Midbrain (tissue), 1 donor: ENCODE data around the gene SRP68.
"Not testable (repeated sequence)": the region's sequence is repeated elsewhere in the genome, so short reads cannot be mapped to it uniquely, and the experiment has no call there.

Experiments
- DNase-seq: peaks from one replicate; lab custom pipeline; 2025; lab: John Stamatoyannopoulos, UW

SRP68 gene

DNA sequence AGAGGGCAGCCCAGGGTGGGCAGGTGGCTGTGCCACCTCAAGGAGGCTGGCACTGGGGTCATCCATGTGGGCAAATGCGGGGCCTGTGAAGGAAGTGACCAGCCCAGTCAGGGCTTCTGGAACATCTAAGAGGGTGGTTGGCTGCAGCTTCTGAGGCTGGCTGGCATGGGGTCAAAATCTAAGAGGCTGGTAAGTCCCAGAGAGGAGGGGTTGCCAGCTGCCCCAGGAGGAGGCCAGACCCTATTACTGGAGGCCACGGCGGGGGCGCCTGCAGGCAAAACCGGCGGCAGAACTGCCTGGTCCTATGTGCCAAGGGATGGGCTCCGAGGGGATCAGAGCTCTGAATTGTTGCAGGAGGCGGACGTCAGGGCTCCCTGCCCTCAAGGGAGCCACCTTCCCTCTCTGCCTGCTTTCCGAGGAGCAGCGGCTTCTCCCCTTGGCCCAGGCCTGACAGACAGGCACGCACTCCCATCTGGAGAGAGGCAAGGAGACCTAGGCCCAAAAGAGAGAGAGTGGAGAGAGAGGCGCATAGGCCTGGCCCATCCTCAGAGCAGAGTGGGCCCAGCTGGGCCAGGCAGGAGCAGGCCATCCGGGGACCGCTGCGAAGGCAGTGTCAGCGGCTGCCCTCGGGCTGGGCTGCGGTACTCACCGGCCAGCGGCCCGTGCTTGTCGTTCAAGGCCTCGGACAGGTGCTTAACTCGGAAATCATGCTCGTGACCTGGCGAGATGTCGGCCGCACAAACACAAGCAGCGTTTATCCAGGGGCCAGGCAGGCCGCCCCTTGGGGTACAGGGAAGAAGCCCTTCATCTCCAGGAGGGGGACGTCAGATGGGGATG, 17.6 kb upstream of the SRP68 start:
- DNase-seq = no peak

DNA sequence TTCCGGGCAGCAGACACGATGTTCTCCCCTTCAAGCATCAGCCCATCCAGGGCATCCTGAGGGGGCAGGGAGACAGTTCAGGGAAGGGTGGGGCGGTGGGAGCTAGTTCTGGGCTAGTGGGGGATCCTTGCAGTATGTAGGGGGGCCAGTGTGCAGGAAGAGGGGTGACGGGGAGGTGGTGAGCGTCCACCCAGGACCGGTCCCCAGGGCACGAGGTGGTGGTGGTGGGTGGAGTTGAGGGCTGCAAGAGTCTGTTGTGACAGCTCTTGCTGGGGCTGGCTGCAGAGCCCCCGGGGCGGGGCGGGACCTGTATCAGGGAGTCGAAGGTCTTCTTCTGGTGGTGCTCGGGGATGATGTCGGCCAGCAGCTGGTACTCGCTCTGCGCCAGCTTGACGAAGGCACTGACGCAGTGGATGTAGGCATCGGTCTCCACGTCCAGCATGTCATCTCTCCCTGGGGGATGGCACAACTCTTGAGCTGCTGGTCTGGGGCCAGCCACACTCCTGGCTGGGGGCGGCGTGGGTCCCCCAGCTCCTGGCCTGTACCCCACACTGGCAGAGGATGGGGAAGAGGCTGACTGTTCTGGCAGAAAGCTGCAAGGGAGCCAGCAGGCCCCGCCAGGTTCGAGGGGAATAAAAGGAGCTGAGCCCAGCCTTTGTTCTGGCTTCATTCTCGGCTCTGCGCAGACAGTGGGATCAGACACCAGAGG, 16.7 kb upstream of the SRP68 start:
- DNase-seq = no peak

DNA sequence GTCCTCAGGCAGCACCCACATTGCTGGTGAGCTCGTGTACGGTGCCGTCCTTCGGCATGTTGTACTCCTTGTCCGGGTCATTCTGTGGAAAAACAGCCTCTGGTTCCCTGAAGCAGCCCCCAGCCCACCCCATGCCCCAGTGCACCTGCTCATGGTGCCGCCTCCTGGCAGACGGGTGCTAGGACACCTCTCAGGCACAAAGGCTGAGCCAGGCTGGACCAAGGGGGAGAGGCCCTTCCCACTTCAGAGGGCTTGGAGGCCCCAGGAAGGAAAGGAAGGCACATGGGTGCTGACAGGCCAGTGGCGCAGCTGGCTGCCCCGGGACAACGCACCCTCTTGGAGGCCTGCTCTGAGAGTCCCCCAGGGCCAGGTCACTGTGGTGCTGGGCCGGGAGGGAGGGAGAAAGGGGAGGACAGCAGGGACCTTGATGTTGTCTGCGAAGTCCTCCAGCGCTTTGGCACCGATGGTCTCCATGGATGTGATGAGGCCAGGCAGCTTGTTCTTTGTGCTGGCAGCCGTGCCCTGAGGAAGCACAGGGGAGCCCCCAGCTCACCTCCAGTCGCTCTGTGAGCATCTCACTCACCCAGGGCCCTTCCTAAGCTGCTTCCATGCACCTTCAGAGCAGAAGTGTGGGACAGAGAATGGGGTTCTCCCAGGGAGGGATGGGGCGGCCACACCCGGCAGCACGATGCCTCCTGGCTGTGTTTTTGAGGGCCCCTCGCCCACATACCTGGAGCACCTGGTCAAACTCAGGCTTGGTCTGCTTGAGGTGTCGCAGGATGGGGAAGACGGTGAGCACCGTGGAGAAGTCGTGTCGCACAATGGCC, 15.9 kb upstream of the SRP68 start:
- DNase-seq = no peak

DNA sequence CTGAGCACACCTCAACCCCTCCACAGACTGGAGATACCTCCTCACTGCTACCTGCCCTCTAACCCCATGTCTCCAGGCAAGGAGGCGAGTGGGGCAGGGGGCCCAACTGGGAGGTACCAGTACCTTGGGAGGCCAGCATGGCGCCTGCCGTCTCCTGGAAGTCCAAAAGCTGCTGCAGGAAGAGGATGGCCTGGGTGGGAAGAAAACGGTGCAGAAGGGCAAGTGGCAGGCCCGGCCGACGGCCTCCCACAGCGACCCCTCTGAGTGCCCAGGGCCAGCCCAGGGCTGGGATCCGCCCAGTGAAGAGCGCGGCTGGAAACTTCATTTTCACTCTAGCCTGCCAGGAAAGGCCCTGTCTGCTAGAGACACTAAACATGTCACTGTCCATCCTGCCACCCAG, 15.2 kb upstream of the SRP68 start:
- DNase-seq = no peak

DNA sequence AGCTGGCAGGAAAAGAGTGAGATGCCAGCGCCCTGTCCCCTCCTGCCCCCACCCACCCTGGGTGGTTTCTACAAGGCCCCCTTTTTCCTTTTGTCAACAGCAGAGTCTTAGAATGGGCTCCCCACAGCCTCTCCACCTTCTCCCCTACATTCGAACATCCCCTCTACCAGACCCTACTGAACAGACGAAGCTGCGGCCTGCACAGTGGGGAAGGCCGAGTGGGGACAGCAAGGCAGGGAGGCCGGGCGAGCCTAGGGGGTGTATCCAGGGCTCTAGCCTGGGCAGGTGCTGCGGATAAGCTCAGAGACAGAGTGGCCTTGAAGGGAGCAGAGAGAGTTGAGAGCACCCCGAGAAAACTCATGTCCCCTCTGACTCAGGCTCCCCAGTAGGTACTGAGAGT, 14.1 kb upstream of the SRP68 start:
- DNase-seq = no peak

DNA sequence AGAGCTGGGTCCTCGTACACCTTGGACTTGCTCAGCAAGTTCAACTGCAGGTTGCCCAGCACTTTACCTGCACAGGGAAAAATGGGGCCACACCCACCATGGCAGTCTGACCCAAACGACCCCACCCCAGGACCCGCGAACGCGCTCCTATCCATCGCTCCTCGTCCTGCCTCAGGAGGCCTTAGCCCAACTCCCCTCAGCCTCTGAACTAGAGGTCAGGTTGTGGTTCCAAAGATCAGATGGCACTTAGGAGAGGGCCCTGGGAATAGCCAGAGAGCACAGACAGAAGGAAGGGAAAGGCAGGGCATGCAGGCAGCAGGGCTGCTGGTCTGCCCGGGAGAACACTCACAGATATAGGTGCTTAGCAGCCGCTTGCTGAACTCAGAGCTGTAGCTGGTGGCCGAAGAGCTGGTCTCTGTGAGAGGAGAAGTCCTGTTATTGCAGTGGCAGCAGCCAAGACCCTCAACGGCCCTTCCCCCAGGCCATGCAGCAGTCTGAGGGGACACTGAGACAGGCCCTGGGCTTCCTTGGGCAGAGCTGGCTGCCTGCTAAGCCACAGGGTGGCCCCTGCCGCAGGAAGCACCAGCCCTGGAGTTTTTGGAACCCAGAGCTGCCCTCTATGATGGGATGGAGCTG, 13.5 kb upstream of the SRP68 start:
- DNase-seq = no peak

DNA sequence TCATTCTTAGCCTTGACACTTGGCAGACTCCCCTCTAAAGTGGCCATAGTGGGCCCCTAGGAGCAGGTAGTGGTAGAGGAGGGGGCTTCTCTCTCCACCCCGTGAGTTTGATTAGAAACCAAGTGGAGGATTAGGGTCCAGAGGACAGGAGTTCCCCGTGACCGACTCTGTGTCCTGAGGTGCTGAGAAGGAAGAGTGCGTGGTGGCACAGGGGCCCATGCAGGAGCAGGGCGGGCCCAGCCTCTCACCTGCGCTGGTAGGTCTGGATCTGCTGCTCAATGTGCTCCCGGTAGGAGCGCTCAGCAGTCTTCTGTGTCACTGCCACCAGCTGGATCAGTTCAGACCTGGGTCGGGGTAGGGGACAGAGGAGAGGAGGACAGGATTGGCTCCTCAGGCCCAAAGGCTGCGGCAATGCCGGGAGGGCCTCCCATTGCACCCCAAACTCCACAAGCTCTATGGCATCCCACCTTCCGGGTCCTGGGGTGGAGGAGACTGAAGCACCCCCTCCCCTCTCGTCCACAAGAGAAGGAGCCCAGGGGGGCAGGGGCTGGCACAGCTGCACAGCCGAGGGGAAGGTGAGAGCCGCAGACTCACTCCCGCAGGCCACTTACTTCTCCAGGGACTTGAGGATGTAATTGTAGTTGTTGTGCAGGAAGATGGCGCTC, 12.9 kb upstream of the SRP68 start:
- no peak for DNase-seq

DNA sequence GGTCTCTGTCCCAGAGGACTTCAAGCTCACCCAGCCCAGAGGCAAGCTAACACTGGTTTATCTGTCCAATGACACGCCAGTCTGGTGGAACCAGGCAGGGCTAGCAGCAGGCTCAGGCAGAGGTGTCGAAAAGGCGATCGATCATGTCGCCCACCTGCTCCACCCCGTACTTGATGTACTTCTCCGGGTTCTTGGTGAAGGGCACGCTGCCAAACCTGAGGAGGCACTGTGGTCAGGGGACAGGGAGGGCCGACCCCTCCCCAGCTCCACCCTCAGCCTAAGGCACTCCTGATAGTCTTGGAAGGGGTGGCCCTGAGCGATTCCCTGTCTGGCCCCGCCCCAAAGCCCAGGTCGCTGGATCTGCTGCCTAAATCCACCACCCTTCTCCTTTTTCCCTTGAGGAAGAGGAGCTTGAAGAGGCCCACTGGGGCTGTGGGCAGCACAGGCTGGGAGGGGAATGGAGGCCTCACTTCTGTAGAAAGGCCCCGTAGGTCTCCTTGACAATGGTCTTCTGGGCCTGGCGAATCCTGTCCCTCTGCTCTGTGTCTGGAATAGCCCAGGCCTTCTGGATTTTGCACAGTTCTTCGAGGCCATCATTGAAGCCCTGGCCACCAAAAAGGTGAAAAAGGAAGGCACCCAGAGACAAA, 11.3 kb upstream of the SRP68 start:
- DNase-seq = no peak

DNA sequence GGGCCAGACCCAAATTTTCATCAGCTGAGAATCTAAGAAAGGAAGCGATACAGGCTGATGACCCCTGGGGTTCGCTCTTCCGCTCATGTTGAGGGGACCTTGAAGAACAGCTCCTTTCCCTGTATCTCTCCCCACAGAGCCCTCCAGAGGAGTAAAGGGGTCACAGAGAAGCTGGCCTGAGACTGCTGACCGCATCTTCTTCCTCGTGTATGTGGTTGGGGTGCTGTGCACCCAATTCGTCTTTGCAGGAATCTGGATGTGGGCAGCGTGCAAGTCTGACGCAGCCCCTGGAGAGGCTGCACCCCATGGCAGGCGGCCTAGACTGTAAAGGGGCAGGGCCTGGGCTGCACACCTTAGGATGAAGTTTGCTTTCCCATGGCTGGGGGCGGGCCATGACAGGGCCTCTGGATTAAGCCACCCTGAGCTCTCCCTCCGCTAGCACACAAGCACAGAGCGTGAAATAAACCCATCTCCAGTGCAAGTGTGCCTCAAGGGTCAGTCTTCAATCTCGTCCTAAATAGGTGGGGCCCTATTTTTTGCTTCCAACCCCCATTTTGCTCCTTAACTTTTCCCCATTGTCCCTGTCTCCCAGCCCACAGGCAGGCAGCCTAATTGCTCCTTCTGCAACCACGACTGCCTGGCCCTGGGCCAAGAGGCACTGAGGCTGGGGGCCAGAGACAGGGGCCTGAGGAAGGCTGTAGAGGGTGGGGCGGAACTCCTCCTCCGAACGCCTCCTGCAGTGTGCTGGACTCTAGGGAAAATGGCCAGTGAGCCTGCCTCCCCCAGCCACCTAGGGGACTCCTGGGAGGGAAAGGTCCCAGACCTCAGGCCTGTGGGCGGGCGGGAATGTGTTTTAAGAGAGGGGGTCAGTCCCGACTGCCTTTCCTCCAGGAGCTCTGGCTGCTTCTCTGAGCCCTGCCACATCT, 10.3 kb upstream of the SRP68 start:
- DNase-seq = no peak

DNA sequence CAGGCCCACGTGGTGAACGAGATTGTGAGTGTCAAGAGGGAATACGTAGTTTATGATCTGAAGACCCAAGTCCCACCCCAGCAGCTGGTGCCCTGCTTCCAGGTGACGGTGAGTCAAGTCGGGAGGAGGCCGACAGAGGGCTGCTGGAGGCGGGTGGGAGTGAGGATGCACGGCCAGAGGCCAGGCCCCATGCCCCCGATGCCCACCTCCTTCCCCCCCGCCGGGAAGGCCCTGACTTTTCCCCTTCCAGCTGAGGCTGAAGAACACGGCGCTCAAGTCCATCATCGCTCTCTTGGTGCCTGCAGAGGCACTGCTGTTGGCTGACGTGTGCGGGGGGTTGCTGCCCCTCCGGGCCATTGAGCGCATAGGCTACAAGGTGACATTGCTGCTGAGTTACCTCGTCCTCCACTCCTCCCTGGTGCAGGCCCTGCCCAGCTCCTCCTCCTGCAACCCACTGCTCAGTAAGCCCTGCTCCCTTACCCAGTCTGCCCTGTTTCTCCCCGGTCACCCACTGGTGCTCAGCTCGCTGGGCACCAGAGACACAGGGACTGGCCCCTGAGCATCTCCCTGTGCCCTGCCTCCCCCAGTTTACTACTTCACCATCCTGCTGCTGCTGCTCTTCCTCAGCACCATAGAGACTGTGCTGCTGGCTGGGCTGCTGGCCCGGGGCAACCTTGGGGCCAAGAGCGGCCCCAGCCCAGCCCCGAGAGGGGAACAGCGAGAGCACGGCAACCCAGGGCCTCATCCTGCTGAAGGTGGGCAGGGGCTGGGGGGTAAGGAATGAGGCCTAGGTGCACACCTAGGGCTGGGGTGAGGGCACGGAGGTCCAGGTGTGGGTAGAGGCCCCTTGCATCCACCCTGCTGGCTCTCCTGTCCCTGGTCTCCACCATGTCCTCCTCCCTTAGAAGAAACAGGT, 9.2 kb upstream of the SRP68 start:
- DNase-seq = no peak

DNA sequence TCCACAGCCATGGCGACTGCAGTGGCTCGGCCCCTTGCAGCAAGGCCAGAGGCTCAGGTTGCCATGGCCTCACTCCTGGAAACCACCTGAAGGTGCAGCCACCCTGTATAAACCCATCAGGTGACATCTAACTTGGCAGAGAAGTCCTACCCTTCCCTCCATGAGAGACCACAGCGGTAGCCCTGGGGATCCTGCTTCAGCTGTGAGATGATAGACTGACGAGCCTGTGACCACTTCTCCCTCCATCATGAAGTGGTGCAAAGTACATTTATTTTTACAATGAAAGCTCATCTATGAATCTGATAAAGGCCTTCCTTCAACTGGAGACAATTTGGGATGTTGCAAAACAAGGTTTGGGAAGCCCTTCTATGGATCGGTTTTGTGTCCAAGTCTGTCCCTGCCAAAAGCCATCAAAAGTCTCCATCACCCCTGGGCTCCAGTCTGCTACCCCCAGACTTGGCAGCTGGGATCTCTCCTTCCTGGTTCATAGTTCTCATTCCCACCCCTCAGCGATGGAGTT, 8.5 kb upstream of the SRP68 start:
- DNase-seq = no peak

DNA sequence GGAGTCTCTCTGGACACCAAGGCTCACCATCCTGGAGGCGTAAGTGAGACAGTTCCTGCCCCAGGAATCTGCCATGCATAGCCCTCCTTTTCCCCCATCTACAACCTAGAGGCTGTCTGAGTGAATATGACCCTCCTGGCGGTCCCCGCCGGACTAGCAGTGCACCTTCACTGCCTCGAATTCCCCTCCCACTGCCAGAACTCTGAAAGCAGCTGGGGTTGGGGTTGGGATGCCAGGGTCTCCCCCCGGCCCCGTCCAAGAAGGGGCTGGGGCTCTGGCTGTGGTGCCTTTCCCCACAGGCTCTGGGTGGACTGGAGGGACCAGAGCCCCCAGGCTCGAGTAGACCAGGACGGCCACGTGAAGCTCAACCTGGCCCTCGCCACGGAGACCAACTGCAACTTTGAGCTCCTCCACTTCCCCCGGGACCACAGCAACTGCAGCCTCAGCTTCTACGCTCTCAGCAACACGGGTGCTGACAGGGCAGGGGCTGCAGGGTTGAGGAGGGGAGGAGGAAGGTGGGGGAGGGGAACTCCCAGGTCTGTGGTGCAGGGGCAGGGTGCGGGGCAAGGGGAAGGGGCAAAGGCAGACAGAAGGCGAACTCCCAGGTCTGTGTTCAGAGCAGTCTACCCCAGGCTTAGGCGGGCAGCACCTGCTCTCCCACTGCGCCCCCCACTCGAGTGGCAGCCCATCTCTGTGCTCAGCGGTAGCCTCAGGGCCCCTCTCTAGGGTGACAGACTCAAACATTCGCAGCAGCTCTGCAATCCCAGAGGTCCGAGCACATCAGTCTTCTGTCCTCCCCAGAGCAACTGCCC, 7.8 kb upstream of the SRP68 start:
- DNase-seq = no peak

DNA sequence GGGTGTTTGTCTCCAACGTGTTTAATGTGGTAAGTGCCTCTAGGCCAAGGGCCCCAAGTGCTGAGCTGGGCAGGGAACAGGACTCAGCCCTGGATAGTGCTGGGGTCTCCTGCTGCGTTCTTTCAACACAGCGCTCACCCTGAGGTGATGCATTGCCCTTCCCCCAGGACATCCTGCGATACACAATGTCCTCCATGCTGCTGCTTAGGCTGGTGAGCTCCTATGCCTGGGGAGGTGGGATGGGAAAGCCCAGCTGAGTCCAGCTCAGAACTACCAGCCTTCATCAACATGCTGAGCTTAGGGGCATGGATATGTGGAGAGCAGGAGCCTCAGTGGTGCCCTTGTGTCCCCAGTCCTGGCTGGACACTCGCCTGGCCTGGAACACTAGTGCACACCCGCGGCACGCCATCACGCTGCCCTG, 7.2 kb upstream of the SRP68 start:
- no peak for DNase-seq

DNA sequence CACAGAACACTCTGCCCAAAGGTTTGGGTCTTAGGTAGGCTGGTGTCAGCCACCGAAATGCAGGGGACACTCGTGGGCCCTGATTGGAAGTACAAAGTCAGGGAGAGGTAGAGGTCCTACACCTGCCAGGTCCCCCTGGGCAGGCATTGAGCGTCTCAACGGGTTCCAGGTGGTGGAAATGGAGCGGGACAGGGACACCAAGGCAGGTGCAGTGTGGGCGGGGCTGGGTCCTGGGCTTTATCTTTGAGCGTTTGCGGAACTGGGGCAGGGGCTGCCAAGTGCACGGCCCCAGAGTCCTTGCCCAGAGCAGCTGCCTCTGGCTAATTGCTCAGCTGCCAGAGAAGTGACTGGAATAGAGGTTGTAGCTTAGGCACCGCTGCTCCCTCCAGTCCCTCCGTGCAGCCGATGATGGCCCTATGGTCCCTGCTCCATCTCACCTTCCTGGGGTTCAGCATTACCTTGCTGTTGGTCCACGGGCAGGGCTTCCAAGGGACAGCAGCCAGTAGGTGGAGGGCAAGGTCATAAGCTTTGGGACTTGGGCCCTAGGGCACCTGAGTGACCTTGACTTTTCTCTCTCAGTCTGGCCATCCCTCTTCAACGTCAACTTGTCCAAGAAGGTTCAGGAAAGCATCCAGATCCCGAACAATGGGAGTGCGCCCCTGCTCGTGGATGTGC, 6.7 kb upstream of the SRP68 start, which contains the start of gene ZACN:
Gene ZACN, plus strand, starts transcription at position 323 of the 675 bp plus-strand sequence. Its CDS starts 83 bp downstream, at position 406.
- DNase-seq = no peak

DNA sequence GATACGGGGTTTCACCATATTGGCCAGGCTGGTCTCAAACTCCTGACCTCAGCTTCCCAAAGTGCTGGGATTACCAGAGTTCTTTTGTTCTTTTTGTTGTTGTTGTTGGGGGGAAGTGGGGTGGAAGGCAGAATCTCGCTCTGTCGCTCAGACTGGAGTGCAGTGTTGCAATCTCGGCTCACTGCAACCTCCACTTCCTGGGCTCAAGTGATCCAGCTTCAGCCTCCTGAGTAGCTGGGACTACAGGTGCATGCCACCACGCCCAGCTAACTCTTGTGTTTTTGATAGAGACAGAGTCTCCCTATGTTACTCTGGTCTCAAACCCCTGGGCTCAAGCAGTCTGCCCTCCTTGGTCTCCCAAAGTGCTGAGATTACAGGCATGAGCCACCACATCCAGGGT, 6.1 kb upstream of the SRP68 start:
- DNase-seq = not testable (repeated sequence)

DNA sequence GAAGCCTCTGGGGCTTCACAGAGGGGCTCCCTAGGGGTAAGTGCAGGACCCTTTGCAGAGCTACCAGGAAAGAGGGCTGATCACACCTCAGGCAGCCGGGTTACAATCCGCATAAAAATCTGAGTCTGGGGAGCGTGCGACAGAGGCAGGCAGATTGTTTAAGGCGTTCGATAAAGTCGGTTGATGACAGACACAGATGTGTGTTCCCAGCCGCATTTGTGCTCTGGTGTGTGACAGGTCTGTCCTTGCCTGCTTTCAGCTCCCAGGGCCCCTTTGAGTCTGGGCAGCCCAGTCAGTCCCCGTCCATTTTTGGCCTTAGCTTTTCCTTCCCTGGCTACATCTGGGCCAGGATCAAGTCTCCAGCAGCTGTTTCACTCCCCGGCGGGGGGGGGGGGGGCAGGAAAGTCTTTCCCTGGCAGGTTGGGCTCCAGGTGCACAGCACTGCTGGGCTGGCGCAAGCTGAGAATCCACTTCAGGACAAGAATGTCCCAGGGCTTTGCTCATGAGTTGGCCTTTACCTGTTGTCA, 5.3 kb upstream of the SRP68 start:
- DNase-seq = no peak
